ENCODE data around the gene GOLGA6L7. TPM values are rescaled to one million over a fixed set of nuclear protein-coding genes. Genes with fewer than 3 reads are reported as not detected.
"Not testable (repeated sequence)": the region's sequence is repeated elsewhere in the genome, so short reads cannot be mapped to it uniquely, and the experiment has no call there.

Gene GOLGA6L7
- not detected in 2 replicates for total RNA-seq

DNA sequence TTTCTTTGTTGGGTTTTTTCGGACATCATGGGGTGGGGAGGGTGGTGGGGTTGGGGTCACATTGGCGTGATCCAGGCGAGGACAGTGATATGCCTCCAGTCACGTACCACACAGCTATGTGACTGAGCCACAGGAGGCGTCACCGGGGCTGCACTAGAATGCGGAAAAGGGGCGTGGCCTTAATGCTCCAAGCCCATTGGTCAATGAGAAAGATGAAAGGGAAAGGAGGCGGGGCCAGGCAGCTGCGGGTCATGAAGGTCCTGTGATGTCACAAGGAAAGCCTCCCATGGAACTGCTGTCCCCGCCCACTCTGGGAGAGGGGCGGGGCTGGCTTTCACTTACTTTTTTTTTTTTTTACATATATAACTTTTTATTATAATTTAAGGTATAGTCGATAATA lies at the start of gene GOLGA6L7:
Gene GOLGA6L7 (minus strand): TSS at position 124 of the 400 bp plus-strand sequence. CDS start 95 bp downstream, at position 29.
- intact Hi-C loops (cut with micrococcal nuclease) = not testable (repeated sequence)

DNA sequence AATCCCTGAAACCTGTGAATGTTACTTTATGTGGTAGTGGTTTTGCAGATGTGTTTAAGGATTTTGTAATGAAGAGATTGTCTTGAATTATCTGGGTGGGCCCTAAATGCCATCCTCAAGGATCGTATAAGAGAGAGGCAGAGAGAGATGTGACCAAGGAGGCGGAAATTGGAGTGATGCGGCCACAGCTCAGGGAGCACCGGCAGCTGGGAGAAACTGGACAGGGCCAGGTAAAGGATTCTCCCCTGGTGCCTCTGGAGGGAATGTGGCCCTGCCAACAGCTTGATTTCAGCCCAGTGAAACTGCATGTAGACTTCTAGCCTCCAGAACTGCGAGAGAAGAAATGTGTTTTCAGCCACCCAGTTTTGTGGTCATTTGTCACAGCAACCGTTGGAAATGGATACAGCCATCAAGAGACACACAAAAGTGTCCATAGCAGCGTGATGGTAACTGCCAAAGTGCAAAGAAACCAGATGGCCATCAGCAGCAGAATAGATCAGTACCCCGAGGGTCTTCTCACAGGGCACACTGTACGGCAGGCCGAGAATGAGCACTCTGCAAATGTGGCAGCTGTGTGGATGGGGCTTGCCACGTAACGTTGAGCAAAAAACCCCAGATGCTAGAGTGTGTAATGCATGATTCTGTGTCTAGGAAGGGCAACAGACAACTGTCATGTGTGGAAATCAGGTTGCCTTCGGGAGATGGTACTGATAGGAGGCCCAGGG lies 49.6 kb upstream of the GOLGA6L7 start:
- intact Hi-C loops (cut with micrococcal nuclease) = no loop called here

DNA sequence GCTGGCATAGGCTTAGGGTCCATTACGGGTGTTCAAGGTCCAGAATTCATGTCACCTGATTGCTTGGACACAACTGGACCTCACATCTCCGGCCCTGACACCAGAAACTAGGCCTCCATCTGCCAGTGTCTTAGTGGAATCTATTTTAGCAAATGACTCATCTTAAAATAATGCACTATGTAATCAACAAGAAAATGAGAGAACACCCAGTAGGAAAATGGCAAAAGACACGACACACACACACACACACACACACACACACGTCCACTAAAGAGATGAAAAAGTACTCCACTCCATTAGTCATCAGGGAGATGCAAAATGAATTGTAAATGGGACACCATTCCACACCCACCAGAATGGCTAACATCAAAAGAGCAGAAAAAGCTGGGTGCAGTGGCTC lies 48.5 kb upstream of the GOLGA6L7 start:
- intact Hi-C loops (cut with micrococcal nuclease) = no loop called here

DNA sequence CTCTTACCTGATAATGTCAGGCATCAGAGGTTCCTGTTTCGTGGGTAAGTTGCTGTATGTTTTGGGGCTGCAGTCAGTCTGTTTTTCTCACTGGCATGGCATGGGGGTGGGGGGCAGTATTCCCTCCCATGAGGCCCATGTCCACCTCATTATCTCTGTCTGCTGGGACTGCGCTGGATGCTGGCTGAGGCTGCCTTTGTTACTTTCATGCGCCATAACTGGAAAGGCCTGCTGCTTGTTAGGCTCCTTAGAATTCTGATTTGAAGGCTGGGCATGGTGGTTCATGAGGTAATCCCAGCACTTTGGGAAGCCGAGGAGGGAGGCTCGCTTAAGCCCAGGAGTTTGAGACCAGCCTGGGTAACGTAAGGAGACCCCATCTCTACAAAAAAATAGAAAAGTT lies 47.1 kb upstream of the GOLGA6L7 start:
- intact Hi-C loops (cut with micrococcal nuclease) = no loop called here

- intact Hi-C loops (cut with micrococcal nuclease) = no loop called here
Measured at GRCh38 chr15:28895146-28895545, 46.7 kb upstream of the GOLGA6L7 start.

- intact Hi-C loops (cut with micrococcal nuclease) = no loop called here
Measured at GRCh38 chr15:28894631-28895030, 46.2 kb upstream of the GOLGA6L7 start.

- intact Hi-C loops (cut with micrococcal nuclease) = no loop called here
Measured at GRCh38 chr15:28892789-28893610, 44.6 kb upstream of the GOLGA6L7 start.

DNA sequence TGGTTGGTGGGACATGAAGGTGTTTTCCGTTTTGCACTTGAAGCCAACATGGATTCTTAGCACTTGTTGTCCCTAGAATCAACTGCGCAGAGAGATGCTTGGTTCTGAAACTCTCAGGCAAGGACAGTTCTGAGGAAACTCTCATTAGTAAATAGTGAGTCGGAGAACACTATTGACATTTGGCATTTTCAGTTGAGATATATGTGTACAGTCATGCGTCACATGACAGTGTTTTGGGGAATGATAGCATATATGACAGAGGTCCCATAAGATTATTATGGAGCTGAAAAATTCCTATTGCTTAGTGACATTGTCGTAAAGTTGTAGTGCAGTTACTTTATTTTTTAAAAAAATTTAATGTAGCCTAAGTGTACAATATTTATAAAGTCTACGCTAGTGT lies 43.1 kb upstream of the GOLGA6L7 start:
- intact Hi-C loops (cut with micrococcal nuclease) = no loop called here

DNA sequence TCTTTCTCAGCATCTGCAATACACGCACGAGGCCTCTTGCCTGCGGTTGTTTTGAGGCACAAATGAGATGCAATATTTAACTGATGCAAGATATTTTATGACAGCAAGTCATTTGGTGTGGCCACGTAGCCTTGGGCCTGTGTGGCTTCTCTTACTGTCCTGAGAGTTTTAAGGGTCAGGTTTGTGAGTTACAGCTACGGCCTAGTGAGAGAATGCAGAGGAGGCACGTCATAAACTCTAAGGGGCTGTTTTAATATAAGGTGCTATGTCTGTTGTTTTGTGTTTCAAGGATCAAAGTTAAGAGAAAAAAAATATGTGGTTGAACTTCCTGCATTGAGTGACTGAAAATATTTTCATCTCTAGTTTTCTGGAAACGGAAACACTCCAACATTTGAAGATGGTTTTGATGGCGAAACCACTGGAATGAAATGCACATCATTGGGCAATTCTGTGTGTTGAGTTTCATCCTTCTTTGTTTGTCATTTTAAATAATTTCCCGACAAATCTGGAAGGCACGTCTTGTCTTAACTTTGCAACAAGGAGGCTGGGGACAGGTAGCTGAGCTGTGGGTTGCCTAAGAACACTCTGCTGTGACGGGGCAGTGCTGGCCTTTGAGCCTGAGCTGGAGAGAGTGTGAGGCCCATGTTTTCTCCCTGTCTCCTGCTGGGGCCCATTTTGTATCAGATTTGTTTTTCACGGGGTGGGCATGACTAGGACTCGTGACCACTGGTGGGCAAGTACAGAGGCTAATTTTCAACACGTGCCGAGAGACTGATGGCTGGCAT lies 42.5 kb upstream of the GOLGA6L7 start:
- intact Hi-C loops (cut with micrococcal nuclease) = no loop called here

DNA sequence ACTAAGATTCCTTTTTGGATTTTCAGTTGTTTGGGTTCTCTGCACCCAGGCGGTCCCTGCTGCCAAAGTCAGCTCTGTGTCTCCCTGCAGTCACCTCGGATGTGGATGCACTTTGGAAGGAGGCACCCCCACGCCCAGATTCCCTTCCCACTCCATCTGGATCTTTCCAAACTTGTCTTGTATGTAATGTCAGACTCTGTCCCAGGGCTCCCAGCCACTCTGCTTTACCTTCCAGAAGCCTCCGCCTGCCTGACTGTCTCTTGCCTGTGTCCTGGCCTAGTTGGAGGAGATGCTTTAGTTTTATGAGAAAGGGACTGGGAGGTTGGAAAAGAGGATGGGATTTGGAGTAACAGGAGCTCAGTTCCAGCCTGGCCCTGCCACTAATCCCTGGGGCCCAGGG lies 41.8 kb upstream of the GOLGA6L7 start:
- intact Hi-C loops (cut with micrococcal nuclease) = not testable (repeated sequence)

- intact Hi-C loops (cut with micrococcal nuclease) = not testable (repeated sequence)
Measured at GRCh38 chr15:28889871-28890270, 41.4 kb upstream of the GOLGA6L7 start.

- intact Hi-C loops (cut with micrococcal nuclease) = no loop called here
Measured at GRCh38 chr15:28889346-28889745, 40.9 kb upstream of the GOLGA6L7 start.

GRCh38 chr15:28888900-28889299 lies 40.5 kb upstream of the GOLGA6L7 start:
- intact Hi-C loops (cut with micrococcal nuclease) = no loop called here

- intact Hi-C loops (cut with micrococcal nuclease) = no loop called here
Measured at GRCh38 chr15:28888302-28888894, 40.0 kb upstream of the GOLGA6L7 start.

DNA sequence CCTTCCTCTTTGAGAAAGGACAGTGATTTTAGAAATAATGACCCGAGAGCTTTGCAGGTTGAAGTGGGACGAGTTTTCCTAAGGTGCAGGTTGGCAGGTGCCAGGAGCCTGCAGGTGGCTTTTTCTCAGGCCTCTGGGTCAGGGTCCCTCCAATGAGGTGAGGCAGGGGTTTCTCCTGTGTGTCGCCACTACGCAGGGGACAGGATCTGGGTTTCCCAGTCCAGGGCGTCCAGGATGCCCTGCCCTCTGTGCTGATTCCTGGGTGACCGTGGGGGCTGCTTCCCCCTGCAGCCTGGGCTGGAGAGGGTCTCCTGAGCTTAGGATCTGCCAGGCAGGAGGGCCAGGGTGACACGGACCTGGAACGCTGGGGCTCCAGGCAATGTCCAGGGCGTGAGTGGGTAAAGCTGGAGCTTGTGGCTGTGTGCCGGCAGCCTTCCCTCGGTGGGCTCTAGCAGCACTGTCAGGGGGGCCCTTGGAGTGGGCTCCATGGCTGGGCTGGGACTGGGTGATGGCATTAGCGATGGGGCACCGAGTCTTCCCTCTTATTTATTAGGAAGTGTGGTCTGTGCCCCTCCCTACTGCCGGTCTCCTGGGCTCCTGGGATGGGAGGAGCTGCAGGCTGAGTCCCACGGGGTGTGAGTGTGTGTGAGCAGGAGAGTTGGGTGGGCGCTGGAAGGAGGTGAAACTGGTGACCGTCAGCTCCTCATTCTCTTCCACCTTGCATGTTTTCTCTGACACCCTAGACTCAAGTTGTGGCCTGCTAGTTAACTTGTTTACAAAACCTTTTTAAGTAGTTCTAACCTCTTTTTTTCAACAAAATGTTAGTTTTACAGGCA lies 39.1 kb upstream of the GOLGA6L7 start:
- intact Hi-C loops (cut with micrococcal nuclease) = no loop called here

DNA sequence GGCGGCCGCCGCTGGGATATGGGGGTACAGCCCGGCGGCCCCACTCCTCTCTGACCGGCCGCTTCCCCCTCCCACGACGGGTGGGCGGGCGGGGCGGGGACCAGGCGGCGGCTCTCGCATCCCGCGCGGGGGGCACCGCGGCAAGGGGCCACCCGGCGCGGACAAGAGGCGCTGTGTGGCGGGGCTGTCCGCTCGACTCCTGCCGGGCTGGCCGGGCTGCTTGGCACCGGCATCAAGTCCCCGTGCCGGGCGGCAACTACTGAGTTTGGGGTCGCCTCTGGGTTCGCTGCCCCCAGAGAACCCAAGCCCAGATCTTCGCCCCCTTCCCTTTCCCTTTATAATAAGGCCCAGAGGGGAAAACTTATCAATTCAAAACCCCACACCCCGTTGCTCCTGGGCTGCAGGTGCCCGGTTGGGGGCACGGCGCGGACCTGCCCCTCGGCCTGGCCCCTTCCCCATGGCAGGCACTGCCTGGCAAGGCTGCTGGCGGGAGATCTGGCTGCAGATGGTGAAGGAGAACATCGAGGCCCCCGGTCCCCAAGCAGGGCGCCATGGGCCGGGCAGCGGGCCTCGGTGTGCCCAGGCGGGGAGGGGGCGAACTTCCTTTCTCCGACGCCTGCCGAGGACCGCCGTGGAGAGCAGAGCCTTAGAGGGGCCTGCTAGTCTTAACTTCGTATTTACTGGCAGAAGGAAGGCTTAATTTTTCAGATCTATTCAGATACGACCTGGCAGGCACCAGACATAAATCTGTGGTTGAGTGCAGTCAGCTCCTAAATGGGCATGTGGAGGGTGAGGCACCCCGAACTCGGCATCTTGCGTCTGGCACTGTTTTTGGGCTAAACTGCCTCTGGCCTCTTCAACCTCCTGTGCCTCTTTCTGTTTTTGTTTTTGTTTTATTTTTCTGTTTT lies 38.2 kb upstream of the GOLGA6L7 start:
- intact Hi-C loops (cut with micrococcal nuclease) = no loop called here

DNA sequence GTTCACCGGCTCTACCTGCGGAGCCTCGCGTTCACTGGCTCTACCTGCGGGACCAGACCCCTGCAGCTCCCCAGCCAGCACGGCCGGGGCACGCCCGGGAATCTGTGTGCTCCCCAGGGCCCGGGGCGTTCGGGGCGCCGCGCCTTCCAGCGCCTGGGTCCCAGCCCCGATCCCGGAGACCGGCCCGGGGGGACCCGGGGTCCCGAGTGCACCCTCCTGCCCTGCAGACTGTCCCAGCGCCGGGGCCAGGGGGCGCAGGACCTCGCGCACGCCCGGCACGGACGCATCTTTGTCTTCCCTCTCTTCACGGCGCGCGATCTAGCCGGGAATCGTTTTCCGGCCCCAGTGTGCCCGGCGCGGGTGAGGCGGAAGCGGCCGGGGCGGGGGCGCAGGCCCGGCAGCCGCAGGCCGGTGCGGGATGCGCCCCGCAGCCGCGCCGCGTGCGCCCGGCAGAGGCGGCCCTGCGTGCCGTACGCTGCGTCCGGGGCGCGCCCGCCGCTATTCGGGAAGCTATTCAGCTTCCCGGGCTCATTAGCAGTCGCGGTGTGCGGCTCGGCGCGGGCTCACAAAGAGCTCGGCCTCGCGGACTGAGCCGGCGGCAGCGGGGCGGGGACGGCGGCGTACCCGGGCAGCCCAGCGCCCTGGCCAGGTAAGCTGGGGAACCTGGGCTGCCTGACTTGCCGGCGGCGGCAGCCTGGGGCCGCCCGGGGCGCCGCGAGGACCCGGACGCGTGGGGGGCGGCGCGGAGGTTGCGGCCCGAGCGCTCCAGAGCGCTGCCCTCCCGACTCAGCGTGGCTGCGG lies 37.4 kb upstream of the GOLGA6L7 start, which contains the start of gene APBA2:
Gene APBA2 (plus strand): TSS at position 345 of the 801 bp plus-strand sequence. CDS start 167,911 bp downstream, outside the sequence.
- intact Hi-C loops (cut with micrococcal nuclease) = no loop called here

DNA sequence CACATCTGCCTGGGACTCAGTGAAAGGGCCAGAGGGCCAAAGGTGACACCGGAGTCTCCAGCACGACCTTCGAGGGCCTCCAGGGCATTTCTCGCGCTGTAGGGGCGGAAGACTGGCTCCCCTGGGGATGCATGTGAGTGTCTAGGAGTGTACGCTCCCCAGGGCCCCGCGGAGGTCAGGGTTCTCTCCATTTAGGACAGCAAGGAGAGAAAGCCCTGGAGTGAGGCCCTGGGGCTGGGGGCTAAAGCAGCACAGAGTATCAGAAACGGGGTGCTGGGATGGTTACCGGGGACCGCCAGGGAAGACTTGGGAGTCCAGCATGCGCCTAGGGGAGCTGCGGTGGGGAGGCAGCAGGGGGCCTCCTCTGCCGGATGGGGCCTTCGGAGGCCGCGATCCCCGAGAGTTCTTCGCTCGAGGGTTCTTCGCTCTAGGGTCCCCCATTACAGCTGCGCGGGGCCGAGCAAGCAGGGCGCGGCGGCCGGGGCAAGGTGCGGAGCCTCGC lies 36.7 kb upstream of the GOLGA6L7 start:
- intact Hi-C loops (cut with micrococcal nuclease) = no loop called here

All from T-helper 1 cell treated with Interleukin-12 subunit alpha and Interleukin-12 subunit beta and Interleukin-4 antibody, amounts not matched to agents 30 ng/mL and 1 ng/mL, for 36 hours (primary cell).